Measurements from ENCODE around the gene TPI1.

The TPI1 gene

GRCh38 chr12:6828781-6829535 is 38.4 kb upstream of the TPI1 start:
- DNase-seq, result peak; percentile 65

DNA sequence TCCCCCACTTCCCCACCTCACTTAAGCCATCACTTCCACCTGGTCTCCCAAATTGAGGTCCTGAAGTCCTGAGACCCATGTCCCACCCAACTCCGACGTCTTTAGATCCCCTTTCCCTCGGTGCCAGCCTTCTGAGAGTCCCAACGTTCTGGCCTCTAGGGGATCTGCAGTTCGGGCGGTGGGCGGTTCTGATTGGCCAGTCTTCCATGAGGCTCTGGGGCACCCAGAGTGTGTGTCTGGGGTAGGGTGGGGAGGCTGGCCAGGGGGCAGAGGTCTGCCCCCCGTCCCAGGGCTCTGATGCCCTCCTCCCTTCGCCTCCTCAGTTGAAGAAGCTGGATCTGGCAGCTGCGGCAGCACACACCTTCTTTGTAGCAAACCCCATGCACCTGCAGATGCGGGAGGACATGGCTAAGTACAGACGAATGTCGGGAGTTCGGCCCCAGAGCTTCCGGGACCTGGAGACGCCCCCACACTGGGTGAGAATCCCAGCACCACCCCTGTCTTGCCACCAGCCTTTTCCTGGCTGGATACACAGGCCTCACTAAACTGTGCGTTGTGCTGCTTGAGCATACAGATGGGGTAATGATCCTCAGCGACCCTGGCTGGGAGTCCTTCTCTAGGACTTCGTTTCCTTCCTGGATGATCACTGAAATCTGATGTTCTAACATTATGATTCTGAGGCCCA is 37.7 kb upstream of the TPI1 start:
- no peak for DNase-seq

DNA sequence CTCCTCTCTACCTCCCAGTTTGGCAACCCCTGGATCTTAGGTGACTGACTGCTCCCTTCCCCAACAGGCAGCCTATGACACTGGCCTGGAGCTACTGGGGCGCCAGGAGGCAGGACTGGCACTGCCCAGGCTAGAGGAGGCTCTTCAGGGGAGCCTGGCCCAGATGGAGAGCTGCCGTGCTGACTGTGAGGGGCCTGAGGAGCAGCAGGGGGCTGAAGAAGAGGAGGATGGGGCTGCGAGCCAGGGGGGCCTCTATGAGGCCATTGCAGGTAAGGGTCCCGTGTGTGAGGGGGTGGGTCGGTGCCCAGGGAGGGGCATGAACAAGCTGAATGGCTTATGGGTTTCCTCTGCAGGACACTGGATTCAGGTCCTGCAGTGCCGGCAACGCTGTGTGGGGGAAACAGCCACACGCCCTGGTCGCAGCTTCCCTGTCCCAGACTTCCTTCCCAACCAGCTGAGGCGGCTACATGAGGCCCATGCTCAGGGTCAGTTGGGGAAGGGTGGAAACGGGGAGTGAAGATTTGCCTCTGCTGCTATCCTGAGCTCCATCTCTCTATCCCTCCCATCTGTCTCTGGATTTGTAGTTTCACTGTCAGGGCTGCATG is 36.9 kb upstream of the TPI1 start:
- DNase-seq, result no peak

DNA sequence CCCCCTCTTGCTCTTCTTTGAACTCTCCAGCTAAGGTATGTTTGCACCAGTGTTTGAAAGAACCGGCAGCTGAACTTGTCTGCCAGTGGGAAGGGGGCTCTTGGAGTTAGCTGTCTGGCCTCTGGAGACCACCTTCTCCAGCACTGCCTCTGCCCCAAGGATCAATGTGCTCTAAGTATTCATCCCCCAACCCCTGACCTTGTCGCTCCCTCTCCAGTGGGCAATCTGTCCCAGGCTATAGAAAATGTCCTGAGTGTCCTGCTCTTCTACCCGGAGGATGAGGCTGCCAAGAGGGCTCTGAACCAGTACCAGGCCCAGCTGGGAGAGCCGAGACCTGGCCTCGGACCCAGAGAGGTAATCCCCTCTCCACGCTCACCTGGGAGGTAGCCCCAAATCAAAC is 36.3 kb upstream of the TPI1 start:
- no peak for DNase-seq

GRCh38 chr12:6831450-6831995 is 35.8 kb upstream of the TPI1 start:
- no peak for DNase-seq

GRCh38 chr12:6832125-6832524 is 35.2 kb upstream of the TPI1 start:
- no peak for DNase-seq

DNA sequence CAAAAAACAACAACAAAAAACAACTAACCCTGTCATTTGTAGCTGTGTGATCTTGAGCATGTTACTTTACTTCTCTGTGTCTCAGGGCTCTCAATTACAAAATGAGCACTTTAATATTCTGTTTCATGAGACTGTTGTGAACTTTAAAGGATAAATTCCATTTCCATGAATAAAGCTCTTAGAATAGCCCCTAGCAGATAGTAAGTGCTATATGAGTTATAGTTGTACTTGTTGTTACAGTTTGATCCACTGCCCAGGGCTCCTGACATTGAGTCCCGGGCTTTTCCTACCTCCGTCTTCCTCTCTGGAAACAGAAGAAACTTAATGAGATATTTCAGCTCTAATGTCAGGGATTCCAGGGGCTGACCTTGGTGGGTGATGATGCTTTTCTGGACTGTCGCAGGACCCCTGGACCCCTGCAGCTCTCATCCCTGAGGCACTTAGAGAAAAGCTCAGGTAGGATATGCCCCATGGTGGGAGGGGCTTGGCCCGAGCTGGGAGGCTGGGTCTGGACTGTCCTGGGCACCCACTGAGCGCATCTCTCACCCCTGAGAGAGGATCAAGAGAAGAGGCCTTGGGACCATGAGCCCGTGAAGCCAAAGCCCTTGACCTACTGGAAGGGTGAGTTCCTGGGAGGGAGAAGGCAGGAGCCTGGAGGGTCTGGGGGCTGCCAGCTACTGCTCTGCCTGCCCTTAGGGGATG is 34.0 kb upstream of the TPI1 start:
- no peak for DNase-seq

- no peak for DNase-seq
Observed at GRCh38 chr12:6834254-6834653, 33.1 kb upstream of the TPI1 start.

GRCh38 chr12:6834873-6835272 is 32.5 kb upstream of the TPI1 start:
- peak; percentile 22 for DNase-seq

DNA sequence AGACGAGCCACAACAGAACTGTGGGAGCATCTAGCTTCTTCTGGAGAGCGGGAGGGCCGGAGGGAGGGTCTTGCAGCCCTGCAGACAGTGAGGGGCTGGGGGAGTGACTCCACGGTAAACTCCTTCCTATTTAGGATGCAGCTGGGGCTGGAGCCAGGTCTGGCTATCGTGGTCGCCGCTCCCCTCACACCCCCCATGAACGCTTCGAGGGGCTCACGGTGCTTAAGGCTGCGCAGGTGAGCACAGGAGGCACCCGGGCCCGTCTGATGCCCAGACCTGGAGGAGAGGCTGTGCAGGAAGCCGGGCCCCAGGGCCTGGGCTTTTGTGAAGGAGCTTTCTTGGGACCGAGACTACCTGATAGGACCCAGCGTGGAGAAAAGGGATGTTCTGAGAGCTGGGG is 30.5 kb upstream of the TPI1 start:
- no peak for DNase-seq

DNA sequence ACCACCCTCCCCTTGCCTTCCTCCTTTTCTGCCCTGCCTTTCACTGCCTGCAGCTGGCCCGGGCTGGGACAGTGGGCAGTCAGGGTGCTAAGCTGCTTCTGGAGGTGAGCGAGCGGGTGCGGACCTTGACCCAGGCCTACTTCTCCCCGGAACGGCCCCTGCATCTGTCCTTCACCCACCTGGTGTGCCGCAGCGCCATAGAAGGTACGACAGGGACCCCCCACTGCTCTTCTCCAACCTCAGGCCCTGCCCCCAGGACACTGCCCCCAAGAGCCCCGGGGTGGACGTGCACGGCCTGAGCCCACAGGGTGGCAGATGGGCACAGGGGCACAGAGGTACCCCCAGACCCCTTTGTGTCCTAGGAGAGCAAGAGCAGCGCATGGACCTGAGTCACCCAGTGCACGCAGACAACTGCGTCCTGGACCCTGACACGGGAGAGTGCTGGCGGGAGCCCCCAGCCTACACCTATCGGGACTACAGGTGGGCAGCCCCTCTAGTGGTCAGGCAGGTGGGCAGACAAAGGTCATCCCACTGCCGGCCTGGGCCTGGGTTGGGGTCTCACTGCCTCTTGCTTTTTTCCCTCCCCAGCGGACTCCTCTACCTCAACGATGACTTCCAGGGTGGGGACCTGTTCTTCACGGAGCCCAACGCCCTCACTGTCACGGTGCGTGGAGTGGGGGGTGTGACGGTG is 29.8 kb upstream of the TPI1 start:
- no peak for DNase-seq

DNA sequence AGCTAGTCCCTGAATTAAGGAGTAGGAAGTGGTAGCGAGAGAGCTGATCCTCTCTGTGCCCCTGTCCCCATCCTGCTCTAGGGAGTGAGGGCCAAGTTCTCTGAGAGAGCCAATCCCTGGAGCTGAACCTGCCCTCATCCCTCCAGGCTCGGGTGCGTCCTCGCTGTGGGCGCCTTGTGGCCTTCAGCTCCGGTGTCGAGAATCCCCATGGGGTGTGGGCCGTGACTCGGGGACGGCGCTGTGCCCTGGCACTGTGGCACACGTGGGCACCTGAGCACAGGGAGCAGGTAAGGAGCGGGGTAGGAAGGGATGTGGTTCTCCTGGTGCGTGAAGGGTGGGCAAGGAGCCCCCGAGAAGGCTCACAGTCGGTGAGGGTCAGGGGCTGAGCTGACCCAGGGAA is 28.5 kb upstream of the TPI1 start:
- DNase-seq, result no peak

- no peak for DNase-seq
Observed at GRCh38 chr12:6839482-6840201, 27.7 kb upstream of the TPI1 start.

DNA sequence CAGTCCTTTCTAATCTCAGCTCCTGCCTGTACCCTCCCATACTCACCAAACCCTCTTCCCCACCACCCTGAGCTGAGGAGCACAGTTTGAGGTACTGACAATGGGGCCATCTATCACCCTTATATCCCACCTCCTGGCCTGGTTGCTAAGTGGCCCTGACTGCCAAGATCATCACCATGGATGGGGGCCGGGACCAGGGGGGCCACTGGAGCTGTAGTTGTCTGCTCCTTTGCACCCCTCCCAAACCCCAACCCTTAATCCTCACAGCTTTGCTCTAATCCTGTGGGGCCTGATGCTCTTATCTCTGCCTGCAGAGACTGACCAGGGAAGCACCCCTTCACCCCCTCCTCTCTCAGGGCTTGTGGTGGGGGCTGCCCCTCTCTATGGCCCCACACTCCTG is 27.0 kb upstream of the TPI1 start:
- DNase-seq, result no peak

DNA sequence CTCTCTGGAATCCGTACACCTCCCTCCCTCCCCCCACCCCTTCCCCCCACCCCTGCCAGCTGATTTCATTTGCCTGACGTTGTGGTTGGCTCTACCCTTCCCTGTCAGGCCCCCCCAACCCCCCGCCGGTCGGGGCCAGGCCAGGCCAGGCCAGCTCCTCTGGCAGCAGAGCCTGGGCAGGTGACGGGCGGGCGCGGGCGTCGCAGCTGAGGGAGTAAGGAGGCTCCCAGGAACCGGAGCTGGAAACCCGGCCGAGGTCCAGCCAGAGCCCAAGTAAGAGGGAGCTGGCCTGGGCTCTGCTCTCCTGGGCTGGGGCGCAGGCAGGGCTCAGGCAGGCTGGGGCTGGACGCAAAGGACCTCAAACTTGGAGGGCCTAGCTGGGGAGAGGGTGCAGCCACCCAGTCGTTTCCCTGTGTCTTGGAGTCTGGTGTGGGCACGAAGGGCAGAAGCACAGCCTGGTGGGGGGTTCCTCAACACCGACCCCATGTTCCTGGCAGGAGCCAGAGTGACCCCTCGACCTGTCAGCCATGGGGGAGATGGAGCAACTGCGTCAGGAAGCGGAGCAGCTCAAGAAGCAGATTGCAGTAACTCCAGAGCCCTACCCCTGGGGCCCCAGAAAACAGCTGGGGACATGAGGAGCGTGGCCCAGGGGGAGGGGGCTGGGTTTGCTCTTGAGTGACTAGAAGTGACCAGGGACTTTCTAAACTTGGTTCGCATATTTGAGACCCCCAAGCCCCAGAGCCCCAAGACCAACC is 26.4 kb upstream of the TPI1 start, which contains the start of gene GNB3:
TSS of gene GNB3 (plus strand) at position 165 of the 755 bp plus-strand sequence. CDS start at position 528, 363 bp downstream.
- DNase-seq, result no peak

DNA sequence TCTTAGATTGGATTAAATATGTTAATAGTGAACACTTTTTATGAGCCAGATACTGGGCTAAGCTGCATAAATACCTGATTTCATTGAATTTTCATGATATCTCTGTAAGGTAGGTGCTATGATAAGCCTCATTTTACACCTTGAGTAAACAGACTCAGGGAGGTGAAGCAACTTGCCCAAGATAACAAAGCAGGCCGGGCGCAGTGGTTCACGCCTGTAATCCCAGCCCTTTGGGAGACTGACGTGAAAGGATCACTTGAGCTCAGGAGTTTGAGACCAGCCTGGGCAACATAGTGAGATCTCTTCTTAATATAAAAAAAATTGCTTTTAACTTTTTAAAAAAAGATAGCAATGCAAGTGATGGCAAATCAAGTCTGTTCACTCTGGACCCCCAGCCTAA is 25.3 kb upstream of the TPI1 start:
- no peak for DNase-seq

DNA sequence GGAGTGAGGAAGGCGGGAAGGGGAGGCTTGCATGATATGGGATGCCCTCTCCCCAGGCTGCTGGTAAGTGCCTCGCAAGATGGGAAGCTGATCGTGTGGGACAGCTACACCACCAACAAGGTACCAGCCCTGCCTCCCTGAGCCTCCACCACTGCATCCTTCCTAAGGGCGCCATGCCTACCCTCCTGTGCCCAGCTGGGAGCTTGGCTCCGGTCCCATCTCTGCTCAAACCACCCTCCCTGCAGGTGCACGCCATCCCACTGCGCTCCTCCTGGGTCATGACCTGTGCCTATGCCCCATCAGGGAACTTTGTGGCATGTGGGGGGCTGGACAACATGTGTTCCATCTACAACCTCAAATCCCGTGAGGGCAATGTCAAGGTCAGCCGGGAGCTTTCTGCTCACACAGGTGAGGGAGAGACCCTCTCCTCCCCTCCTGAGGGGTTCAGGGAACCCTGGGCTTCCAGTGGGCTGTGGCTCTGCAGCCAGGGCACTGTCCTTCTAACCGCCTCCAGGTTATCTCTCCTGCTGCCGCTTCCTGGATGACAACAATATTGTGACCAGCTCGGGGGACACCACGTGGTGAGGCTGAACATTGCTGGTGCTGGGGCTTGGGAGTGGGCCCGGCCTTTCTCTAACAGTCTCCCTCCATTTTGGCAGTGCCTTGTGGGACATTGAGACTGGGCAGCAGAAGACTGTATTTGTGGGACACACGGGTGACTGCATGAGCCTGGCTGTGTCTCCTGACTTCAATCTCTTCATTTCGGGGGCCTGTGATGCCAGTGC is 24.0 kb upstream of the TPI1 start:
- DNase-seq, result no peak

DNA sequence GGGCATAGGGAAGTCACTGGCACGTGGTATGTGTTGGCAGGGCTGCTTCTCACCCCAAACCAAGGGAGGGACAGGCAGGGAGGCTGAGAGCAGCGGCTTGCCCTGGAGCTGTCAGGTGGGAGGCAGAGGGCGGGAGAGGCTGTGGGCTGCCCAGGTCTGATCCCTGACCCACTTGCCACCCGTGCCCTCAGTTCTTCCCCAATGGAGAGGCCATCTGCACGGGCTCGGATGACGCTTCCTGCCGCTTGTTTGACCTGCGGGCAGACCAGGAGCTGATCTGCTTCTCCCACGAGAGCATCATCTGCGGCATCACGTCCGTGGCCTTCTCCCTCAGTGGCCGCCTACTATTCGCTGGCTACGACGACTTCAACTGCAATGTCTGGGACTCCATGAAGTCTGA is 21.9 kb upstream of the TPI1 start:
- no peak for DNase-seq

- no peak for DNase-seq
Observed at GRCh38 chr12:6846316-6846869, 20.9 kb upstream of the TPI1 start.

DNA sequence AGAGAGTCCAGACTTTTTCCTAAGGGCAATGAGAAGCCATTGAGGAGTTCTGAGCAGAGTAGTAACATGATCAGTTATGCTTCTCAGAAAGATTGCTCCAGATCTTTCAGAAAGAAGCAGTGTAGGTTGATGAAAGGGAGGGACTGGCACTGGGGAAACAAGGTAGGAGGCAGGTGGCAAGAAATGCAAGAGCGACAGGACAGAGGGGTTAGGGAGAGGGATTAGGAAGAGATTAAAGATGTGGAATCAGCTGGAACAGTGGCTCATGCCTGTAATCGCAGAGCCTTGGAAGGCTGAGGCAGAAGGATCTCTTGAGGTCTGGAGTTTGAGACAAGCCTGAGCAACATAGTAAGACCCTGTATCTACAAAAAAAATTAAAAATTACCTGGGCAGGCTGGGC is 19.7 kb upstream of the TPI1 start:
- DNase-seq, result no peak

All from HCEC 1CT (cell line).